GM23338 (cell line): ENCODE results near the gene XRCC4. TPM values are rescaled to one million over a fixed set of nuclear protein-coding genes. Genes with fewer than 3 reads are reported as not detected.

Experiments used
- ATAC-seq: fragments of 200-7000 bp; cut with Tn5 transposase; 3 replicates; pipeline ENCODE4 v1.9.1; 2020
- DNase-seq: peaks from one replicate; pipeline ENCODE4 v3.0.0-alpha.2; 2015; ENCODE audit warnings: low spot score
- H2AFZ ChIP-seq: fragments of 200-600 bp; sonication (generic); 2 replicates; pipeline ENCODE4 v1.8.0; 2016; ENCODE audit warnings: antibody characterized with exemption, mild to moderate bottlenecking, moderate library complexity
- H3F3A ChIP-seq: fragments of 200-600 bp; sonication (generic); replicated peaks from 2 replicates; pipeline ENCODE4 v1.8.0; 2017; ENCODE audit warnings: antibody characterized with exemption, mixed run types, low read depth
- H3K27ac ChIP-seq: fragments of 200-600 bp; sonication (generic); 2 replicates; pipeline ENCODE4 v1.6.1; 2016; ENCODE audit warnings: low read depth
- H3K27me3 ChIP-seq: fragments of 200-600 bp; sonication (generic); 2 replicates; pipeline ENCODE4 v1.8.0; 2016; ENCODE audit warnings: mild to moderate bottlenecking, mixed run types, moderate library complexity; ENCODE audit not compliant: insufficient read depth
- H3K36me3 ChIP-seq: fragments of 200-600 bp; sonication (generic); 2 replicates; pipeline ENCODE4 v1.8.0; 2016; ENCODE audit warnings: mild to moderate bottlenecking; ENCODE audit not compliant: insufficient read depth
- H3K4me1 ChIP-seq: fragments of 200-600 bp; sonication (generic); 2 replicates; pipeline ENCODE4 v1.8.0; 2016; ENCODE audit warnings: mild to moderate bottlenecking, moderate library complexity; ENCODE audit not compliant: insufficient read depth
- H3K4me2 ChIP-seq: fragments of 200-600 bp; sonication (generic); 2 replicates; pipeline ENCODE4 v1.7.1; 2017; ENCODE audit warnings: mixed run types
- H3K4me3 ChIP-seq: fragments of 200-600 bp; sonication (generic); 2 replicates; pipeline ENCODE4 v1.6.1; 2016; ENCODE audit warnings: mixed run types
- H3K79me2 ChIP-seq: fragments of 200-600 bp; sonication (generic); replicated peaks from 2 replicates; pipeline ENCODE4 v1.8.0; 2017; ENCODE audit warnings: mild to moderate bottlenecking; ENCODE audit not compliant: insufficient read depth
- H3K9me2 ChIP-seq: fragments of 200-600 bp; sonication (generic); 2 replicates; pipeline ENCODE4 v1.8.0; 2017; ENCODE audit not compliant: insufficient read depth
- H4K20me1 ChIP-seq: fragments of 200-600 bp; sonication (generic); replicated peaks from 2 replicates; pipeline ENCODE4 v1.8.0; 2017; ENCODE audit warnings: mild to moderate bottlenecking; ENCODE audit not compliant: insufficient read depth
- H3K27ac Mint-ChIP-seq: 2 replicates; pipeline ENCODE4 v1.8.0; 2020; ENCODE audit warnings: inconsistent platforms, mild to moderate bottlenecking, moderate library complexity, mixed read lengths
- H3K27me3 Mint-ChIP-seq: 3 replicates; pipeline ENCODE4 v1.8.0; 2022; ENCODE audit warnings: low read depth, mild to moderate bottlenecking, moderate library complexity, mixed read lengths, inconsistent platforms; ENCODE audit not compliant: insufficient read depth, poor library complexity
- H3K36me3 Mint-ChIP-seq: 3 replicates; pipeline ENCODE4 v1.8.0; 2021; ENCODE audit warnings: low read depth, mild to moderate bottlenecking, inconsistent platforms, moderate library complexity, mixed read lengths
- H3K4me1 Mint-ChIP-seq: 3 replicates; pipeline ENCODE4 v1.8.0; 2020; ENCODE audit warnings: mild to moderate bottlenecking, inconsistent platforms, mixed read lengths
- H3K4me3 Mint-ChIP-seq: 3 replicates; pipeline ENCODE4 v1.8.0; 2021; ENCODE audit warnings: moderate library complexity, mild to moderate bottlenecking, inconsistent platforms, mixed read lengths
- H3K9me3 Mint-ChIP-seq: 3 replicates; pipeline ENCODE4 v1.8.0; 2020; ENCODE audit warnings: moderate library complexity, mild to moderate bottlenecking, inconsistent platforms, mixed read lengths
- CREB1 ChIP-seq: fragments of 250-450 bp; sonication (Bioruptor Pico); IDR thresholded peaks from 2 replicates; pipeline ENCODE4 v1.5.0; 2020; ENCODE audit warnings: low read depth, mild to moderate bottlenecking, moderate library complexity
- EZH2 ChIP-seq: fragments of 200-600 bp; sonication (generic); IDR thresholded peaks from one replicate; pipeline ENCODE4 v1.8.0; 2017; ENCODE audit warnings: antibody characterized with exemption, mild to moderate bottlenecking, low read depth; ENCODE audit not compliant: unreplicated experiment
- EZH2phosphoT487 ChIP-seq: fragments of 200-600 bp; sonication (generic); IDR thresholded peaks from one replicate; pipeline ENCODE4 v1.8.1; 2018; ENCODE audit warnings: antibody characterized with exemption; ENCODE audit not compliant: unreplicated experiment
- JUNB ChIP-seq: IDR thresholded peaks from one replicate; pipeline ENCODE4 v1.6.1; 2016; ENCODE audit warnings: antibody characterized with exemption; ENCODE audit not compliant: unreplicated experiment
- NANOG ChIP-seq: IDR thresholded peaks from 2 replicates; pipeline ENCODE4 v1.6.1; 2016; ENCODE audit warnings: antibody characterized with exemption, borderline replicate concordance
- POLR2AphosphoS5 ChIP-seq: IDR thresholded peaks from 2 replicates; pipeline ENCODE4 v1.6.1; 2016; ENCODE audit warnings: antibody characterized with exemption, low read depth
- STAT1 ChIP-seq: IDR thresholded peaks from one replicate; pipeline ENCODE4 v1.6.1; 2016; ENCODE audit warnings: antibody characterized with exemption; ENCODE audit not compliant: unreplicated experiment
- ZNF114 ChIP-seq: fragments of 250-450 bp; sonication (Bioruptor Pico); IDR thresholded peaks from 2 replicates; pipeline ENCODE4 v1.5.0; 2020; ENCODE audit warnings: mild to moderate bottlenecking, moderate library complexity
- ZNF331 ChIP-seq: fragments of 250-450 bp; sonication (Bioruptor Pico); IDR thresholded peaks from 2 replicates; pipeline ENCODE4 v1.5.0; 2020; ENCODE audit warnings: low read depth, mild to moderate bottlenecking, moderate library complexity
- polyA plus RNA-seq: library from polyadenylated mRNA; unstranded; fragments of >200 nt; fragmentation: Nextera tagmentation; extraction: Ambion mirVana; gene quantifications from 2 replicates; pipeline ENCODE4 v1.2.1, GENCODE V29; 2016
- total RNA-seq: library from RNA; depleted of rRNA; stranded (reverse); fragments of >200 nt; shearing (Covaris generic); gene quantifications from 2 replicates; pipeline ENCODE4 v1.2.3, GENCODE V29; 2014
- TF ChIP-seq, protein P1 (sequence below): fragments of 250-450 bp; sonication (Bioruptor Pico); IDR thresholded peaks from 2 replicates; pipeline ENCODE4 v1.5.0; 2020; ENCODE audit warnings: mild to moderate bottlenecking, moderate library complexity
- TF ChIP-seq, protein P2 (sequence below): IDR thresholded peaks from one replicate; pipeline ENCODE4 v1.6.1; 2018; ENCODE audit warnings: antibody characterized with exemption; ENCODE audit not compliant: unreplicated experiment
- TF ChIP-seq, protein P3 (sequence below), 2 experiments: fragments of 200-600 bp in 1 of 2; sonication (generic) in 1 of 2; conservative IDR thresholded peaks; 2 replicates each; pipeline versions ENCODE4 v1.5.1 to v1.6.1; 2016 to 2017; ENCODE audit warnings: antibody characterized with exemption in 2 of 2, low read depth in 2 of 2, mild to moderate bottlenecking in 2 of 2, moderate library complexity in 1 of 2
- TF ChIP-seq, protein P4 (sequence below): IDR thresholded peaks from 2 replicates; pipeline ENCODE4 v1.6.1; 2016; ENCODE audit warnings: antibody characterized with exemption

XRCC4 gene
- total and polyA plus RNA-seq, 2 experiments from 2014 or later = 11.5 to 22.4 TPM

GRCh38 chr5:83118976-83119375 lies 41.6 kb downstream of the XRCC4 start (continued):
- TF ChIP-seq, protein P1, sequence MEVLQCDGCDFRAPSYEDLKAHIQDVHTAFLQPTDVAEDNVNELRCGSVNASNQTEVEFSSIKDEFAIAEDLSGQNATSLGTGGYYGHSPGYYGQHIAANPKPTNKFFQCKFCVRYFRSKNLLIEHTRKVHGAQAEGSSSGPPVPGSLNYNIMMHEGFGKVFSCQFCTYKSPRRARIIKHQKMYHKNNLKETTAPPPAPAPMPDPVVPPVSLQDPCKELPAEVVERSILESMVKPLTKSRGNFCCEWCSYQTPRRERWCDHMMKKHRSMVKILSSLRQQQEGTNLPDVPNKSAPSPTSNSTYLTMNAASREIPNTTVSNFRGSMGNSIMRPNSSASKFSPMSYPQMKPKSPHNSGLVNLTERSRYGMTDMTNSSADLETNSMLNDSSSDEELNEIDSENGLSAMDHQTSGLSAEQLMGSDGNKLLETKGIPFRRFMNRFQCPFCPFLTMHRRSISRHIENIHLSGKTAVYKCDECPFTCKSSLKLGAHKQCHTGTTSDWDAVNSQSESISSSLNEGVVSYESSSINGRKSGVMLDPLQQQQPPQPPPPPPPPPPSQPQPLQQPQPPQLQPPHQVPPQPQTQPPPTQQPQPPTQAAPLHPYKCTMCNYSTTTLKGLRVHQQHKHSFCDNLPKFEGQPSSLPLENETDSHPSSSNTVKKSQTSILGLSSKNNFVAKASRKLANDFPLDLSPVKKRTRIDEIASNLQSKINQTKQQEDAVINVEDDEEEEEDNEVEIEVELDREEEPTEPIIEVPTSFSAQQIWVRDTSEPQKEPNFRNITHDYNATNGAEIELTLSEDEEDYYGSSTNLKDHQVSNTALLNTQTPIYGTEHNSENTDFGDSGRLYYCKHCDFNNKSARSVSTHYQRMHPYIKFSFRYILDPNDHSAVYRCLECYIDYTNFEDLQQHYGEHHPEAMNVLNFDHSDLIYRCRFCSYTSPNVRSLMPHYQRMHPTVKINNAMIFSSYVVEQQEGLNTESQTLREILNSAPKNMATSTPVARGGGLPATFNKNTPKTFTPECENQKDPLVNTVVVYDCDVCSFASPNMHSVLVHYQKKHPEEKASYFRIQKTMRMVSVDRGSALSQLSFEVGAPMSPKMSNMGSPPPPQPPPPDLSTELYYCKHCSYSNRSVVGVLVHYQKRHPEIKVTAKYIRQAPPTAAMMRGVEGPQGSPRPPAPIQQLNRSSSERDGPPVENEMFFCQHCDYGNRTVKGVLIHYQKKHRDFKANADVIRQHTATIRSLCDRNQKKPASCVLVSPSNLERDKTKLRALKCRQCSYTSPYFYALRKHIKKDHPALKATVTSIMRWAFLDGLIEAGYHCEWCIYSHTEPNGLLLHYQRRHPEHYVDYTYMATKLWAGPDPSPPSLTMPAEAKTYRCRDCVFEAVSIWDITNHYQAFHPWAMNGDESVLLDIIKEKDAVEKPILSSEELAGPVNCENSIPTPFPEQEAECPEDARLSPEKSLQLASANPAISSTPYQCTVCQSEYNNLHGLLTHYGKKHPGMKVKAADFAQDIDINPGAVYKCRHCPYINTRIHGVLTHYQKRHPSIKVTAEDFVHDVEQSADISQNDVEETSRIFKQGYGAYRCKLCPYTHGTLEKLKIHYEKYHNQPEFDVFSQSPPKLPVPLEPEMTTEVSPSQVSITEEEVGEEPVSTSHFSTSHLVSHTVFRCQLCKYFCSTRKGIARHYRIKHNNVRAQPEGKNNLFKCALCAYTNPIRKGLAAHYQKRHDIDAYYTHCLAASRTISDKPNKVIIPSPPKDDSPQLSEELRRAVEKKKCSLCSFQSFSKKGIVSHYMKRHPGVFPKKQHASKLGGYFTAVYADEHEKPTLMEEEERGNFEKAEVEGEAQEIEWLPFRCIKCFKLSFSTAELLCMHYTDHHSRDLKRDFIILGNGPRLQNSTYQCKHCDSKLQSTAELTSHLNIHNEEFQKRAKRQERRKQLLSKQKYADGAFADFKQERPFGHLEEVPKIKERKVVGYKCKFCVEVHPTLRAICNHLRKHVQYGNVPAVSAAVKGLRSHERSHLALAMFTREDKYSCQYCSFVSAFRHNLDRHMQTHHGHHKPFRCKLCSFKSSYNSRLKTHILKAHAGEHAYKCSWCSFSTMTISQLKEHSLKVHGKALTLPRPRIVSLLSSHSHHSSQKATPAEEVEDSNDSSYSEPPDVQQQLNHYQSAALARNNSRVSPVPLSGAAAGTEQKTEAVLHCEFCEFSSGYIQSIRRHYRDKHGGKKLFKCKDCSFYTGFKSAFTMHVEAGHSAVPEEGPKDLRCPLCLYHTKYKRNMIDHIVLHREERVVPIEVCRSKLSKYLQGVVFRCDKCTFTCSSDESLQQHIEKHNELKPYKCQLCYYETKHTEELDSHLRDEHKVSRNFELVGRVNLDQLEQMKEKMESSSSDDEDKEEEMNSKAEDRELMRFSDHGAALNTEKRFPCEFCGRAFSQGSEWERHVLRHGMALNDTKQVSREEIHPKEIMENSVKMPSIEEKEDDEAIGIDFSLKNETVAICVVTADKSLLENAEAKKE = no peak
- TF ChIP-seq JUNB (no peak), EZH2 (no peak), CREB1 (CRISPR knock-in tag) (no peak), NANOG (no peak)

DNA sequence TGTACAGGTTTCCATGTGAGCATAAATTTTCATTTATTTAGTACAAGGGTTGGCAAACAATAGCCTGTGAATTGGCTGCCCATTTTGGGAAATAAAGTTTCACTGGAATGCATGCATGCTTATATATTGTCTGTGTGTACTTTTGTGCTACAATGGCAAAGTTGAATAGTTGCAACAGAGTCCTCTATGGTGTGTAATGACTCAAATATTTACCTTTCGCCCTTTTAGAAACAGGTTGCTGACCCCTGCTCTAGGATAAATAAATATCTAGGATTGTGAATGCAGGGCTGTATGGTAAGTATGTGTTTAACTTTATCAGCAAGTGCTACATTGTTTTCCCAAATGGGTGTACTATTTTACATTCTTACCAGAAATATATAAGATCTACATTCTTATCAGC lies 47.2 kb downstream of the XRCC4 start:
- no peak overlapping the region for H3K4me3 Mint-ChIP-seq
- Histone ChIP-seq H4K20me1 (no peaks in the 10 kb centered on the region), H3K27me3 (no peaks in the 10 kb centered on the region), H3F3A (no peaks in the 10 kb centered on the region), H3K79me2 (no peaks in the 10 kb centered on the region), H3K4me1 (no peaks in the 10 kb centered on the region), H3K4me2 (no peak overlapping the region), H3K4me3 (no peak overlapping the region), H2AFZ (no peak overlapping the region), H3K36me3 (no peaks in the 10 kb centered on the region), H3K27ac (no peak overlapping the region), H3K9me2 (no peaks in the 10 kb centered on the region)
- peaks cover 25% of the 10 kb centered on the region for H3K36me3 Mint-ChIP-seq
- no peak overlapping the region for H3K27ac Mint-ChIP-seq
- no peak for ATAC-seq
- H3K27me3 Mint-ChIP-seq = no peaks in the 10 kb centered on the region
- H3K4me1 Mint-ChIP-seq = no peaks in the 10 kb centered on the region
- DNase-seq = no peak
- H3K9me3 Mint-ChIP-seq = peaks cover 15% of the 10 kb centered on the region; the same call in 2 of the 3 replicates
- TF ChIP-seq EZH2 (no peak), NANOG (no peak), ZNF114 (CRISPR knock-in tag) (no peak), STAT1 (no peak), ZNF331 (no peak), CREB1 (CRISPR knock-in tag) (no peak), EZH2phosphoT487 (no peak), POLR2AphosphoS5 (no peak), JUNB (no peak)
- TF ChIP-seq, protein P2, sequence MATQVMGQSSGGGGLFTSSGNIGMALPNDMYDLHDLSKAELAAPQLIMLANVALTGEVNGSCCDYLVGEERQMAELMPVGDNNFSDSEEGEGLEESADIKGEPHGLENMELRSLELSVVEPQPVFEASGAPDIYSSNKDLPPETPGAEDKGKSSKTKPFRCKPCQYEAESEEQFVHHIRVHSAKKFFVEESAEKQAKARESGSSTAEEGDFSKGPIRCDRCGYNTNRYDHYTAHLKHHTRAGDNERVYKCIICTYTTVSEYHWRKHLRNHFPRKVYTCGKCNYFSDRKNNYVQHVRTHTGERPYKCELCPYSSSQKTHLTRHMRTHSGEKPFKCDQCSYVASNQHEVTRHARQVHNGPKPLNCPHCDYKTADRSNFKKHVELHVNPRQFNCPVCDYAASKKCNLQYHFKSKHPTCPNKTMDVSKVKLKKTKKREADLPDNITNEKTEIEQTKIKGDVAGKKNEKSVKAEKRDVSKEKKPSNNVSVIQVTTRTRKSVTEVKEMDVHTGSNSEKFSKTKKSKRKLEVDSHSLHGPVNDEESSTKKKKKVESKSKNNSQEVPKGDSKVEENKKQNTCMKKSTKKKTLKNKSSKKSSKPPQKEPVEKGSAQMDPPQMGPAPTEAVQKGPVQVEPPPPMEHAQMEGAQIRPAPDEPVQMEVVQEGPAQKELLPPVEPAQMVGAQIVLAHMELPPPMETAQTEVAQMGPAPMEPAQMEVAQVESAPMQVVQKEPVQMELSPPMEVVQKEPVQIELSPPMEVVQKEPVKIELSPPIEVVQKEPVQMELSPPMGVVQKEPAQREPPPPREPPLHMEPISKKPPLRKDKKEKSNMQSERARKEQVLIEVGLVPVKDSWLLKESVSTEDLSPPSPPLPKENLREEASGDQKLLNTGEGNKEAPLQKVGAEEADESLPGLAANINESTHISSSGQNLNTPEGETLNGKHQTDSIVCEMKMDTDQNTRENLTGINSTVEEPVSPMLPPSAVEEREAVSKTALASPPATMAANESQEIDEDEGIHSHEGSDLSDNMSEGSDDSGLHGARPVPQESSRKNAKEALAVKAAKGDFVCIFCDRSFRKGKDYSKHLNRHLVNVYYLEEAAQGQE = no peak
- TF ChIP-seq, protein P3, sequence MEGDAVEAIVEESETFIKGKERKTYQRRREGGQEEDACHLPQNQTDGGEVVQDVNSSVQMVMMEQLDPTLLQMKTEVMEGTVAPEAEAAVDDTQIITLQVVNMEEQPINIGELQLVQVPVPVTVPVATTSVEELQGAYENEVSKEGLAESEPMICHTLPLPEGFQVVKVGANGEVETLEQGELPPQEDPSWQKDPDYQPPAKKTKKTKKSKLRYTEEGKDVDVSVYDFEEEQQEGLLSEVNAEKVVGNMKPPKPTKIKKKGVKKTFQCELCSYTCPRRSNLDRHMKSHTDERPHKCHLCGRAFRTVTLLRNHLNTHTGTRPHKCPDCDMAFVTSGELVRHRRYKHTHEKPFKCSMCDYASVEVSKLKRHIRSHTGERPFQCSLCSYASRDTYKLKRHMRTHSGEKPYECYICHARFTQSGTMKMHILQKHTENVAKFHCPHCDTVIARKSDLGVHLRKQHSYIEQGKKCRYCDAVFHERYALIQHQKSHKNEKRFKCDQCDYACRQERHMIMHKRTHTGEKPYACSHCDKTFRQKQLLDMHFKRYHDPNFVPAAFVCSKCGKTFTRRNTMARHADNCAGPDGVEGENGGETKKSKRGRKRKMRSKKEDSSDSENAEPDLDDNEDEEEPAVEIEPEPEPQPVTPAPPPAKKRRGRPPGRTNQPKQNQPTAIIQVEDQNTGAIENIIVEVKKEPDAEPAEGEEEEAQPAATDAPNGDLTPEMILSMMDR (conservative IDR thresholded peaks at IDR 0.05; ENCODE audit: low read depth in 2 of 2) = no peak
- TF ChIP-seq, protein P4, sequence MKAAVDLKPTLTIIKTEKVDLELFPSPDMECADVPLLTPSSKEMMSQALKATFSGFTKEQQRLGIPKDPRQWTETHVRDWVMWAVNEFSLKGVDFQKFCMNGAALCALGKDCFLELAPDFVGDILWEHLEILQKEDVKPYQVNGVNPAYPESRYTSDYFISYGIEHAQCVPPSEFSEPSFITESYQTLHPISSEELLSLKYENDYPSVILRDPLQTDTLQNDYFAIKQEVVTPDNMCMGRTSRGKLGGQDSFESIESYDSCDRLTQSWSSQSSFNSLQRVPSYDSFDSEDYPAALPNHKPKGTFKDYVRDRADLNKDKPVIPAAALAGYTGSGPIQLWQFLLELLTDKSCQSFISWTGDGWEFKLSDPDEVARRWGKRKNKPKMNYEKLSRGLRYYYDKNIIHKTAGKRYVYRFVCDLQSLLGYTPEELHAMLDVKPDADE = no peak
